GM21447 (cell line): ENCODE data around the gene ADRA2A.

Experiments used
- ATAC-seq: cut with Tn5 transposase; IDR thresholded peaks from one replicate; pipeline ENCODE4 v1.9.1; 2021; ENCODE audit not compliant: unreplicated experiment

The ADRA2A gene

DNA sequence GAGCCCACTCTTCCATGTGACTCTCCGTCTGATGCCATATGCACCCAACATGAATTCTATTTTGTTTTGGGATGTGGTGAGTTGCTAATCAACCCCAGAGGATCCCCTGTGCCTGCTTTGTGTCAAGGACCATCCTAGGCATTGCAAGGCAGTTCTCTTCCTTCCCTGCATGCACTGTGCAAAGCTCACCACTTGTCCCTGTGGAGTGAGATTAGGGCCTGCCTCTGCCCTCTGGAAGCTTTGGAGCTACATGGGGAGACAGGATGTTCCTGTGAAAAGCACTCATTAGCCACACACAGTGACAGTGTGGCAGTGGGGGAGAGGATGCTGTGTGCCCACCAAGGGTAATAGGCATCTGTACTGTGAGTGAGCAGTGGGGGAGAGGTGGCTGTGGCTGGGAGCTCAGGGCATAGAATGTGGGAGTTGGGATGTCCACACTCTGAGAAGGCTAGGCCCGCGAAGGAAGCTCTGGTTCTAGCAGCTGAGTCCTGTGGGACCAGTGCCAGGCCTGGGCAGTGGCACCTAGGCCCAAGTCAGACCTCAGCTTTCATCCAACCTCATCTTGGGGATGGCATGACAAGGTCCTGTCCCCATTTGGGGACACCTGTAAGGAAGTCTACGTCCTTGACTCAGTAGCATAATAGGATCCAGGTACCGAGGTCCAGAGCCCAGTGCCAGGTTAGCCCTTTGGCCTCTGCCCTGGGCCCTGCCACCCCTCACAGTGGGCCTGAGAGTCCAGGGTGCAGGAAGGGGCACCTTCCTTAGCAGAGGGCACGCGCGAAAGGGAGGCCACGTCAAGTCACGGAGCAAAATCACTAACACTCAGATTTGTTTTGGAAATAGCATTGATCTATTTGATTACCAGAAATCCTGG, 6.6 kb downstream of the ADRA2A start:
- ATAC-seq: no peak

DNA sequence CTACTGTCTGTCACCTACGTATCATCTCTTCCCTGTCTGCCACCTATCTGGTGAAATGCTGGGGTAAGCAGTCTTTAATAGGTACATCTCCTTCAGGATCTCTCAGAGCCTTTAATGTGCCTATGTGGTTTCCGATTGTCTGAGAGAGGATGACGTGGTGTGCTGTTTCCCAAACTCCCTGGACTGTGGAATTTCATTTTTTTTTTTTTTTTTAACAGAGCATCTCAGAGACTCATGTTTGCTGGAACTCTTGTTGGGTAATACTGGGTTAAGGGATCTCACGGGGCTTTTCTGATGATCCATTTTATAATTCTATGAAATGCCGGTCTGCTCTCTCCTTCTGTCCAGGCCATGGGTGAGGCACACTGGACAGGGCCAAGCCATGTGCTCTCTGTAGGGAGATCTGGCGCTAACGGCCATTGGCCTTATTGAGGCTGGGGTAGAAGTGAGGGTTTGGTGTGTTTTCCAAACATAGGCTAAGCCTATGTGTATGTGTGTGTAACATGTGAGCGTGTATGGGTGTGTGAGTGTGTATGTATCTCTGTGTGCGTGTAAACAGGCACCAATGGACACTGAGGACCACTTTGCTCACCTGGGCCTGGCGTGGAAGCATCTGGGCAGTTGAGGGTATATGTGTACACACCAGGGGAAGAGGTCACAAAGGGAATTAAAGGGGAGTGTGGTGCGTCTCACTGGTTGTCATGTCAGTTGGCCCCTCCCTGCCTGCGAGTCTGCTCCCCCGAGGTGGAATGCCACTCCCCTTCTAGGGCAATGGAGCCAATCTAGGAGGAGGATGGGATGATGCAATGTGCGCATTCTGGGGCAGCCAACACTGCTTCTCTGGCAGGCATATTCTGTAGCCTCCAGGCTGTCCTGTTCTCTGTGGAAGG, 7.8 kb downstream of the ADRA2A start:
- ATAC-seq: no peak

DNA sequence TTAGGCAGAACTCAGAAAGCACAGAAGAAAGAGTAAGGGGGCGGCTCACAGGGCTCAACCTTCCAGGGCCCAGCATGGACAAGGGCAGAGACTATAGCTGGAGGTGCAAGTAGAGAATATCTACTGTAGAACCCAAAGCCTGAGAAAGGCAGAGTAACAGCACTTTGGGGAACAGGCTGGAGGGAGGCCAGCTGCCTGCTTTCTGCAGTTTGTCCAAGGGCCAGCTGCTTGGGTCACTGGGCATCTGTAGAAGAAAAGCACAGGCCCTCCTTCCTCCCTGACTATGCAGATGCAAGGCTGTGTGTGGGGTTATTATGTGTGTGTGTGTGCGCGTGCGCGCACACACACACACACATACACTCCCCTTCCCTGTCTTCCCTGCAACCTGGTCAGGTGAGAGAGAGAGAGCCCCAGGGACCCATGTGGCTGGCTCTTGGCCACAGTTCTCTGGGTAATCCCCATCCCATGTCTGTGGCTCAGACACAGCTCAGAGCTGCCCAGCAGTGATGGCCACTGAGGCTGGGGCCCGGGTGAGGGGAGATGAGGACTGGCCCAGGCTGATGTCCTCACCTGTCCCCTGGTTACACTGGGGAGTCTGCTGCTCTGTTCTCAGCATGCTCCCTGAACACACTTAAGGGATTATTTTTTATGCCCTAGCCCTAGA, 9.0 kb downstream of the ADRA2A start:
- no peak for ATAC-seq

DNA sequence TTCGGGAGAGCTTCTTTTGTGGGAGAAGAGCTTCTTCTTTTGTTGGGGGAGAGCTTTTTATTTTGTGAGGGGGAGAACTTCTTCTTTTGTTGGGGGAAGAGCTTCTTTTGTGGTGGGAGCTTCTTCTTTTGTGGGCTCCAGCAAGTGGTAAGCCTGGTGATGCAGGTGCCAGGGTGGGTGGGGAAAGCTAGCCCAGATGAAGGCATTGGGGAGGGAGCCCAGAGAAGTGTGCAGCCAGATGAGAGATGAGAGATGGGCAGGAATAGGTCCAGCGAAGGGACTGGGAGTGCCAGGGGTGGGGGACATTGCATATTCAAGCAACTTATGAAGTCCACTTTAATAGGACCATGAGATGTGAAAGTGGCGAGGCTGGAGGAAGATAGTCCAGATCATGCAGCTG, 9.7 kb downstream of the ADRA2A start:
- no peak for ATAC-seq

DNA sequence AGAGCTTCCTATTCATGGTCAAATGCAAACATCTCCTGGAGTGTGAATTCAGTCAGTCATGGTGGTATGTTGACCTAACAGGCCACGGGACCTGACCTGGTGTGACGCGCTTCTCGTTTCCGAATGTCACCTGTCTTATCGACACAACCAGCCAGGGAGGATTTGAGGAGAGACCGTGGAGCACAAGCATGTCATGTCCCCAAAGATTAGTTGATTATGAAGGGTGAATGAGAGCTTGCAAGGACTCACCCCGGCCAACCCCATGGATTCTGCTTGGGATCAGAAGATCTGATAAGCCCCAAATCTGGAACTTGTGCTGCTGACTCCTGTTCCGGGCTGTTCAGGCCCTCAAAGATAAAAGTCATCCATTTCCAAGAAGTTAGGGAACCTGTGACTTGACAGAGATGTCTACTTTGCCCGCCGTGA, 10.5 kb downstream of the ADRA2A start:
- ATAC-seq: no peak

DNA sequence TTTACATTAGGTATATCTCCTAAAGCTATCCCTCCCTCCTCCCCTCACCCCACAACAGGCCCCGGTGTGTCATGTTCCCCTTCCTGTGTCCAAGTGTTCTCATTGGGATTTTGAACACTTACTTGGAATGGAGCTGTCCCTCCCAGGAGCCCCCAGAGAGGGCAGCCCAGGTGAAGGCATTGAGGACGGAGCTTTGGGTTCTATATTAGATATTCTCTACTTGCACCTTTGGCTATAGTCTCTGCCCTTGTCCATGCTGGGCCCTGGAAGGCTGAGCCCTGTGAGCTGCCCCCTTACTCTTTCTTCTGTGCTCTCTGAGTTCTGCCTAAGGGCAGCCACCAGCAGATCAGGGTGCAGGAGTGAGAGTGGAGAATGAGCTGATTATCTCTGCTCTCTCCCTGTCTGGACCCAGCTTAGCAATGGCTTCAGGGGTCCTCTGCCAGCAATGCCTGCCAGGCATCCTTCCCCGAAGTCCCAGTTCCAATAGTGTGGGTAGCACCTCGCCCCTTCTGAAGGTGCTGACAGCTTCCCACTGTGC, 11.2 kb downstream of the ADRA2A start:
- no peak for ATAC-seq

DNA sequence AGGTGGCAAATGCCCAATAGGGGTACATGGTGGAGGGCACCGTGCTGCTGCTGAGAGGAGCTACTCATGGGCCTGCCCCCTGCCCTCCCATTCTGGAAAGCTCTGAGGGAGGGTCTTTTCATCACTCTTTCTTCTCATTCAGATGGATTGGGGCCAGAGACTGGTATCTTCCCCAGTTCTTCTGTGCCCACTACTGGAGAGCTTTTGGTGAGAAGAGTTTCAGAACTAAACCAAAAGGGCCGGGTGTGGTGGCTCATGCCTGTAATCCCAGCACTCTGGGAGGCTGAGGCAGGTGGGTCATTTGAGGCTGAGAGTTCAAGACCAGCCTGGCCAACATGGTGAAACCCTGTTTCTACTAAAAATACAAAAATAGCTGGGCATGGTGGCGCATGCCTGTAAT, 12.5 kb downstream of the ADRA2A start:
- no peak for ATAC-seq

DNA sequence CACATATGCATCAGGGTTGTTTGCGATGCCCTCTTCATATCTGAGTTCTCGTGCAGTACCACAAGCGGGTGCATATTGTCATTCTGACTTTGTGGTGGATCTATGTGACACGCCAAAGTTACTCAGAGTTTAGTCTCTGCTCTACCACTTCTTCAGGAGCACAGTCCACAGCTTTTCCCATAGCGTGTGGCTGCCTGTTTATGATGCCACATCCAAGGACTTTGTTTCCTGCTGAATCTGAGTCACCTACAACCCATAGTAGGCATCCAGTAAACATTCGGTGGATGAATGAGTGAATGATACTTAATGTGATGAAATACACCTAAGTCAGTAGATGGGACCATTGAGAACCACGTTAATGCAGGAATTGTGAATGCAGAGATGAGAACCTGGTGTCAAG, 15.0 kb downstream of the ADRA2A start:
- ATAC-seq: no peak

DNA sequence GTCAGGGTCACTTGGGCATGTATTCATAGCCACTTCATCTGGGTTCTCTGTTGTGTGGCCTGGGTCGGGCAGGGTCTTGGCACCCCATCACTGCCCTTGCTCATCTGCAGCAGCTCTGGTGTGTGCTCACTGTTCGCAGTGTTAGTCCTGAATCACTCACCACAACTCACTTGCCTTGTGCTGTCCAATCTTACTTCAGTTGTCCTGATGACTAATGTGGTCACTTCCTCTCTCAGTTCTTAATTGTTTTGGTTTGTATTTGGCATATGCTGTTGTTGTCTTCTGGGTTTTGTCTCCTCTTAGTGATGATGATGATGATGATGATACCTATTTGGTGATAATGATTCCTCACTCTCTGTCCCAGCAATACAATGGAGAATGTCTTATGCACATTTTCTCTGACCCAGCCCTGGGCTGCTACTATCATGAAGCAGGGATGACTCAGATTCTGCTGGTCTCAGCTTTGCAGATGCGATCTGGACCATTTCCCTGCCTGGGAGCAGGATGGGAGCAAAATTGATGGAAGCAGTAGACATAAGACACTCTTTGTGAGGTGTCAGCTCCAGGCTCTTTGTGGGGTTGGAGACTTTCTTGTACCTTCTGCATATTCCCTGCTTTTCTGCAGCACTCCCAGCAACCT, 17.0 kb downstream of the ADRA2A start:
- ATAC-seq: no peak

DNA sequence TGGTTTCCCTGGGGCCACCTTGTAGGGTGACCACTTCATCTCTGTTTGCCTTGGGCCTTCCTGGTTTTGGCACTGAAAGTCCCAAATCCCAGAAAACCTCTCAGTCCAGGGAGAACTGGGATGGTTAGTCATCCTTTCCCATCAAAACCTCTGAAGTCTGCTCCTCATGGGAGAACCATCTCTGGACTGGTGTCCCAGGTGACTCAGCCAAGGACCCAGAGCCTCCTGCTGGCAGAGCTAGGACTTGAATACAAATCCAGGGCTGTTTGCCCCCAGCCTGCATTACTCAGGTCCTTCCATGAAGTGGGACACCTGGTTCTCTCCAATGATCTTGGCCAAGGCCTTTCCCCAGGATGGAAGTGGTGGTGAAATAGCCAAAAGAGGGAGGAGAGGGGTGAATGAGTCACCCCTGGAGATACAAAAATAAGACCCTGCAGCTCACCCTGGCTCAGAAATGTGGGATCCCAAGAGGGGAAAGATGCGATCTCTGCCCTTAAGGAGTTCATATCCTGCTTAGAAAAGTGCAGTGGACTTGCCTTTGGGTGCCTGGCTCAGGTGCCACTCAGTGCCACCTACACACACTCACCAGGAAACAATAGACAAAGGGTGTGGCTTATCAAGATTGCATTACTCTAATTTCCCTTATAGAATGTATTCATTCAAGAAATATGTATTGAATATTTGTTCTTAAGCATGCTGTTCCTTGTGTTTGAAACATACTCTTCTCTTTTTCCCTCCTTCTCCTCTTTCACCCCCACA, 22.0 kb downstream of the ADRA2A start:
- ATAC-seq: no peak

DNA sequence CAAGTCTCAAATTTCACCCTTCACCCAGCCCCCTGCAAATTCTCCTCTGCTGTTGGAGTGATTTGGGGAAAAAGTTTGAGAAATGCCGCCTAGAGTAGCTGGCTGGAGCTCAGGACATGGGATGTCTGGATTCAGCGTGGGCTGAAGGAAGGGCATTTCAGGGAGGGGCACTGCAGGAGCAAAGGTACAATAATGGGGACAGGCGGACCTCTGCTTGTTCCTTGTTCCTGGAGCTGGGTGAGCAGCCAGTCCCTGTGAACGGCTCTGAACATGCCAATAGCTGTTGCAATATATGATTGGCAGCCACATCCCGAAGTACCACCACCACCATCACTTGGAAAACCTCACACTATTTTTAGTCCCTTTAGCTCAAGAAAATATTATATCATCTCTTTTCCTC, 23.4 kb downstream of the ADRA2A start:
- no peak for ATAC-seq

DNA sequence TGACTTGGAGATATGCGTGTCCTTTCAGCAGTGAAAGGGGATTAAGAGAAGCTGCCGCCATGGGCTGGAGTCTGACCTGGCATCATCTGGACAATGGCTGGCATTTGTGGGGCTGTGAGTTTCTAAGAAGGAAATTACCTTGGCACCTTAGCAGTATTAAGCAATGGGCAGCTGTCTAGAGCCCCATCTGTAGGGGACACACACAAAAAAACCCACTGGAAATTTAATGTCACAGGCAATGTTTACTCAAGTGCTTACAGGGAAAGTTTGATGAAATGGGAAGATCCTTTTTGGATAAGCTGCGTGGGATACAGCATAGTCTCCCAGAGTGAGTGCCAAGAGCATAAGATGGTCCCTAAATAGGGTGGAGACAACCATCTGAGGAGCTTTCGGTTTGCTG, 25.0 kb downstream of the ADRA2A start:
- ATAC-seq: no peak

DNA sequence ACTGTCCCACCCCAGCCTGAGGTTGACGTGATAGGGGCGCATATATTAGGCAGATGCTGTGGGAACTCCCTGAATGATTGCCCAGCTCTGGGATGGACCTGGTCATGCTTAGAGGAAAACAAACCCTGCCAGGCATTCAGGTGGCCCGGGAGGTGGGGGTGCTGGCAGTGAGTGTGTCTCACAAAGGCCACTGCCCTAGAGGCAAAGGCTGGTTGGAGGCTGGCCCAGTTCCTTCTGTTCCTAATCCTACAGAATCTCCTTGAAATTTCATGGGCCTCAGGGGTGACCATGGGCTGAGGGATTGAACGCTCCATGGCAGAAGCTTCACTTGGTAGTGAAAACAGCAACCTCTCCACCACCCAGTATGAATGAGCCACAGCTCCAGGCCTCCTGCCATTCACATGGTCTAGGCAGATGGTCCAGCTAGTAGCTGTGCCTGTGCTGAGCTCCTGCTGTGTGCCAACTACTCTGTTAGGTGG, 25.6 kb downstream of the ADRA2A start:
- ATAC-seq: no peak

DNA sequence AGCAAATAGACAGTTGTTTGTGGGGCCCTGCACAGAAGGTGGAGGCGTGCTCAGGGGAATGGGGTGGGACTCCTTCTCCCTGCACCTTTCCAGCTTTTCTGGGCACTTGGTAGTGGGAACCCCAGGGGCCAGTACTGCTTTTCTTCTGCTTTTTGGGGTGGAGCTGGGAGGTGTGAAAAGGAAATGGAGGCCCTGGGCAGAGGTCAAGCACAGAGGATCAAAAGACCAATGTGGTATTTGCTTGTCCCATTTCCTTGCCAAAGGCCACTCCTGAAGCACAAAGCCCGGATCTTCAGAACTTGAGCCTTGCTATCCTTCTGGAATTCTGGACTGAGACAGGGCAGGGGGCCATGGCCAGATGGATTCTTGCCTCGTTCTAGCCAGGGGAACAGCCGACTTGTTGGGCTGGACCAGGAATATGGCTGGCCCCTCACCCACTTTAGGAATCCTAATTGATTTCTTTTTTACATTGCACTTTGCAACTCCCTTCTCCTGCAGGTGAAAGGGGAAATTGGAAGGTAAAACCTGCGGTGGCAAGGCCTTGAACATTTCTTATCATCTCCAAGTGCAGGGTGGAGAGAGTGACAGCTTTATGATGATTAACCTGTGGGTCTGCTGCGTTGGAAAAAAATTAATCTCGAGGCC, 26.5 kb downstream of the ADRA2A start:
- no peak for ATAC-seq

DNA sequence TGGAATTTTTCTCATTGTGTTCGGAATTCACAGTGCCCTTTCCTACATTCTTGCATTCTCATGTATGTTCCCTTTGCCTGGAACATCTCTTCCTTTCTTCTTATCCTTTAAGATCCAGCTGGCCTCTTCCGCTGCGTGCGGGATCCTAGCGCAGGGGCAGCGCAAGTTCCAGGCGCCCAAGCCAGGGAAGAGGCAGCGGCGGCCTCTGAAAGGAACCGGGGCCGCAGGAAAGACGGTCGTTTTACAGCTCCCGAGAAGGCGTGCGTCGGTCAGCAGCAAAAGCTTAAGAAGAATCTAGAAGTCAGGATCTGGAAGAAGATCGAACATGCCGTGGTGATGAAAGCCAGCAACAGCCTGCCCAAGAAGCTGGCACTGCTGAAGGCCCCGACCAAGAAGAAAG, 28.0 kb downstream of the ADRA2A start:
- ATAC-seq: no peak

DNA sequence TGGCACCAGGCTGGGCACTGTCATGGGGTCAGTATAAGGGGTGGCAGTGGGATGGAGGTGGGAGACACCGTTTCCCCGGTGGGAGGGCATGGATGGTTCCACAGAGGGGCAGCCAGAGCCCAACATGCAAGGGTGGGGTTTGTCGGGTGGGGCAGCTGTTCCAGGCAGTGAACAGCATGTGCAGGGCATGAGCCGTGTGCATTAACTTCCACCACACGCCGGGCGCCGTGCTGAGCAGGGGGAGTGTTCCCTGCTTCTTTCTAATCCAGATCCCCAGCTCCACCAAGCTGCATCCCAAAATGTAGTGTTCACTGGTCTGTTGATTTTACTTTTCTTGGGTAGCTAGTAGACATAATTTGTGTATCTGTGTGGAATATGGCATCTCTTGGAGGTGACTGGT, 29.3 kb downstream of the ADRA2A start:
- no peak for ATAC-seq

DNA sequence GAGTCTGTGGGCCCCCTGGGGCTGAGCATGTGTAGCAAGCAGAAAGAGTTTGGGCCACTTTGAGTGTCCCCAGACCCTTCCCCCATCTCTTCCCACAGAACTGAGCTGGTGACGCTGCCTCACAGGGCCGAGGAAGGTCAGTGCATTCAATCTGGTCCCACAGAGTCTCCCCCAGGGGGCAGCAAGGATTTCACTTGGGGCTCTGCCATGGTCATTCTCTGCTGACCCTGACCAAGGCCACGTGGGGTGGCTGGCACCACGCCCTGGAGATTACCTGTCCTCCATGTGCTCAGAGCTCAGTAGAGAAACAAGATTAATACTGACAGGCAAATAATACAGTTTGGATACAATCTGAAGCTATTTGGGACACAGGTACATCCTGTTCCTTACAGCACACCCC, 30.2 kb downstream of the ADRA2A start:
- ATAC-seq: no peak

DNA sequence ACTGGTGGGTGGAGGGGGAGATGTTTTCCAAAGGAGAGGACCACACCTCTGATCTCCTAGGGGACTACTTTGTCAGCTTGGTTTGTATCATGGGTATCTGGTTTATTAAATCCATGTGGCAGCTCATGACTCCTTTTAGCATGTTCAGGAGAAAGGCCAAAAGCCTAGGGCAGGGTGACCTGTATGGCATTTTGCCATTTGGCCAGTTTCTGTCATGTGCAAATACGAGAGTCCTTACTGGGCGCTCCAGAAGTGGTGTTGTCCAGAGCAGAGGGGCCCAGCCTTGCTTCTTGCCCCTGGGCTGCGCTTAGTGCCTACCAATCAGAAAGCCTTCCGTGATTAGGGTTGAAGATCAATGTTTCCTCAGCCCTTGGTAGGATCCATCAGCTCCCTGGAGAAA, 31.0 kb downstream of the ADRA2A start:
- no peak for ATAC-seq

DNA sequence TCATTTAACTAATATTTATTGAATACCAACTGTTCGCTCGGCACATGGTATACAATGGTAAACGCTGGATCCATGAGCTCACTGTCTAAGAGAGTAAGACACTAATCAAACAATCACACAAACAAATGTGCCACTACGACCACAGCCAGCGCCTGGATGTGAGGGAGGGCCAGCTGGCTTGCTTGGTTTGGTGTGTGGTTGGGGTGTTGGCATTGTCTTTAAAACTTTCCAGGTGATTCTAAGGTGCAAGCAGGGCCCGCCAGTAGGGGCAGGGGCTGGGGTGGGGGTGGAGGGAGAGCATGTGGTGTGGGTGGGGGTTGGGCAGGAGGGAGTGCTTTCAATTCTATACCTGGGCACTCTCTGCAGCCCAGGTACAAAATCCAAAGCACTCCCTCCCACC, 31.6 kb downstream of the ADRA2A start:
- ATAC-seq: no peak
